Skin epidermis (tissue), 12 donors: ENCODE data around the gene FBN1.

Experiments
- H3K27ac ChIP-seq, 21 experiments: fragments of 200-600 bp; sonication (generic) in 11 of 21; one replicate each; pipeline ENCODE4 v1.5.0; 2020; ENCODE audit warnings: mild to moderate bottlenecking in 3 of 21, inconsistent platforms in 2 of 21, moderate library complexity in 2 of 21
- H3K4me3 ChIP-seq, 7 experiments: fragments of 200-600 bp; sonication (generic) in 2 of 7; one replicate each; pipeline ENCODE4 v1.5.0; 2020; ENCODE audit warnings: inconsistent platforms in 2 of 7, mild to moderate bottlenecking in 2 of 7, moderate library complexity in 1 of 7

Gene FBN1

GRCh38 chr15:48630245-48630644 lies 15.3 kb downstream of the FBN1 start:
- peak overlapping the region in 2 of 21 experiments; percentile 24 to 34 for H3K27ac ChIP-seq

GRCh38 chr15:48628832-48629231 lies 16.7 kb downstream of the FBN1 start:
- no peak overlapping the region for H3K4me3 ChIP-seq
- peak overlapping the region in 2 of 21 experiments; percentile 53 to 70 for H3K27ac ChIP-seq

More at GRCh38 chr15:48630245-48630644, 15.3 kb downstream of the FBN1 start:
- no peak overlapping the region for H3K4me3 ChIP-seq

DNA sequence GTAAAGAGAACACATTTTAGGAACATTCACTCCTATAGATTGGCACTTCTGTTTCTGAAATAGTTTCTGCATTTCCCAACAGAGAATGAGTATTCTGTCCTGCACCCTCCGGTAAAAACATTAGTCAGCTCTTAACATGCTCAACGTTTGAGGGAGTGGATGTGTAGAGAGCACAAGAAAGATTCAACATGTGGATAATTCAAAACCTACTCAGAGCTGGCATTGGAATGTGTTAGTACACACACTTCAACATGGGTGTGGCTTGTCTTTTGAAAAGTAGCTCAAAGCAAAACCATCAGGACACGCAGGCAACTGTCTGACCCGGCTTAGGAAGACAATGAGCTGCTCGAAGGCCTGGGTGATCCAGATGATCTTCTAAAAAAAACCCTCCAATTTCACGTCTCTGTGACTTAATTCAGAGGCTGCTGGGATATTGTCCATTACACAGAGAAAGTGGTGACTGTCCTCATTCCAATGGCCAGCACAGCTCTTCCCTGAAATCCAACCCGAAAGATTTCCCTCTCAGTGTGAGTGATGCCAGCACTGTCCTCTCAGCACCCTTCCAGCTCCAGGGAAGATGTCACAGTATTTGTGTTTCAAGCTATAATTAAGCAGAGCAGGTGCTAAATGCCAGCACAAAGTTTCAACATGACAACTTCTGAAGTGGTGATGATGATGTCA lies 18.1 kb downstream of the FBN1 start:
- H3K4me3 ChIP-seq = no peak overlapping the region

GRCh38 chr15:48625126-48625525 lies 20.4 kb downstream of the FBN1 start:
- H3K27ac ChIP-seq = no peak overlapping the region
- no peak overlapping the region for H3K4me3 ChIP-seq

More for the DNA sequence above, 18.1 kb downstream of the FBN1 start:
- peak overlapping the region in 7 of 21 experiments; percentile 1 to 70 (median 18) for H3K27ac ChIP-seq

- Histone ChIP-seq H3K27ac (no peak overlapping the region), H3K4me3 (no peak overlapping the region)
Measured at GRCh38 chr15:48624700-48625099, 20.8 kb downstream of the FBN1 start.

DNA sequence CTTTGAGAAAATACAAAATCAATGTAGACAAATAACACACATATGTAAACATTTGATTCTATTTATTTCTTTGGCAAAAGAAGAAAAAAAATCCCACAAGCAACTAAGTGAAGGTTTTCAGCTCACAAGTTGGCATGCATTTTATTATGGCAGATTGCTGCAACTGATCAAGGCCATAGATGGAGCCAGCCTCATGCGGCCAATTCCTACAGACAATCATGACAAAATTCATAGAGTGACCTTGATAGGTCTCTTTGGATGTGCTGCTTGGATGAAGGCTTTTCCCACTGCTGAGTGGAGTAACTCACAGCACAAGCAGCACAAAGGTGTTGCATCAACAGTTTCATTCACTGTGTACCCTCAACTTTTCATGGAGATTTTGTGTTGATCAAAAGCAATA lies 22.1 kb downstream of the FBN1 start:
- no peak overlapping the region for H3K27ac ChIP-seq
- H3K4me3 ChIP-seq = no peak overlapping the region

DNA sequence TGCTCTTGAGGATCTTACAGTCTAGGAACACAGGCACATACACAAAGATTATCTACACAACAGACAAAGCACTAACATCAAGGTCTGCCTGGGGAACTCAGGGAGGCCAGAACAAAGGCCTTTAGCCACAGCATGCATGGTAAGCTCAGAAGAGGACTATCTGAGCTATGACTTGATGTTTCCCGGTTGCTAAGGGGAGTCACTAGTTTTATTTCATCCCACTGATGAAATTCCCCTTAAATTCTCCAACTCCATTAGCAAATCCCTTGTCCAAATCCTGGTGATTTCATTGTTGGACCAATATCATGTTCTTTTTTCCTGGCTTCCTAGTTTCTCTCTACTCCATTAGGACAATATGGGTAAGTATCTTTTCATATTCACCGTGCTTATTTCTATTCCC lies 23.3 kb downstream of the FBN1 start:
- no peak overlapping the region for H3K27ac ChIP-seq

DNA sequence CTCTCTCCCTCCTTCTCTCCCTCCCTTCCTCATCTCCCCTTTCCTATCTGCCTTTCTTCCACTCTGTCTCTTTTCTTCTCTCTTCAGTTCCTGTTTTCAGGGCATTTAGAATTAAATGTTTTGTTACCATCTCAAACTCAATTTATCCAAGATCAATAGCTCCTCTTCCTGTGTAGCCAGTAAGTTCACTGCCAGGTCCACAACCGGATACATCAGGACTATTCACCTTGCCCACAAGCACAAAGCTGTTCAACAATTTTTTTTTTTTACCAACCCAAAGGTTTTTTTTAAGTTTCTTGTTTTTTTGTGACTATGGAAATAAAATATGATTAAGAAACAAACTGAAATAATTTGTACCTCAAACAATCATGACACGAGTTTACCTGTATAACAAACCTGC lies 26.1 kb downstream of the FBN1 start:
- Histone ChIP-seq H3K27ac (no peak overlapping the region), H3K4me3 (no peak overlapping the region)

More for the DNA sequence above, 23.3 kb downstream of the FBN1 start:
- no peak overlapping the region for H3K4me3 ChIP-seq

GRCh38 chr15:48617619-48618018 lies 27.9 kb downstream of the FBN1 start:
- H3K4me3 ChIP-seq = no peak overlapping the region
- no peak overlapping the region for H3K27ac ChIP-seq

GRCh38 chr15:48616216-48616615 lies 29.3 kb downstream of the FBN1 start:
- no peak overlapping the region for H3K4me3 ChIP-seq
- no peak overlapping the region for H3K27ac ChIP-seq

GRCh38 chr15:48614051-48614450 lies 31.5 kb downstream of the FBN1 start:
- peak overlapping the region in 1 of 21 experiments; percentile 32 for H3K27ac ChIP-seq
- H3K4me3 ChIP-seq = no peak overlapping the region

DNA sequence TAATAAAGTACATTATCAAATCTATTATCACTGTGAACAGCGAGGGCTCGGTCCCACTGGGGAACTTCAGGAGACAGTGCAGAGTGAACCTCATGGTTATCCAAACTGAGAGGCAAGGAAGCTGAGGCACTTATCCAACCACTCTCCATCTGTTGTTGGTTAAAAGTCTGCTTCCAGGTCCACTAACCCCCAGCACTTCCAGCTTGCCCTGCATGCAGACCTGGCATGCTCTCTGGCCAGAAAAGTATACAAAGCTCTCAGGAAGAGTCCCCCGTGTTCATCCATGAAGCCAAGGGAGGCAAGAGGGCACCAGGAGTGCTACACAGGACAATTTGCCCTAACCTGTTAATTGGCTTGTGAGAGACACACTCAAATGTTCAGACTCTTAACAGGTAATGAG lies 36.0 kb downstream of the FBN1 start:
- H3K4me3 ChIP-seq = no peak overlapping the region
- H3K27ac ChIP-seq = no peak overlapping the region

- Histone ChIP-seq H3K27ac (no peak overlapping the region), H3K4me3 (no peak overlapping the region)
Measured at GRCh38 chr15:48607846-48608245, 37.7 kb downstream of the FBN1 start.

DNA sequence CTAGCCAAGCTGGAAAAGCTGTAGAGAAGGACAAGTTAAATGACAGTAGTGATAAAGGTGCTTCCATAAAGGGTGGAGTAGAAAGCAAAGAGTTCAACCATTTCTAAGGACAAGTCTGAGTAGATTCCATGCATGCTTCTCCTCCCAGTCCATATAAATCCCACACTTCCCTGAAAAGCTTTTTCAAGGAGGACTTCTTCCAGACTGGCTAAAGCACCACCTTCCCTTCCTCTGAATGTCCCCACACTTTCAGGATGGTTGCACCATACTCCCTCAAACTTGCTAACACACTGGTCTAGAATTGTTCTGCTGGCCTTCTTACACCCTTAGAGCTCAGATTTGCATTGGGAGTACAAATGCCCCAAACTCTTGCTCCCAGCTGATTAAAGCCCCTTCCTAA lies 40.9 kb downstream of the FBN1 start:
- H3K4me3 ChIP-seq = no peak overlapping the region
- H3K27ac ChIP-seq = peak overlapping the region in 3 of 21 experiments; percentile 13 to 27 (median 13)

DNA sequence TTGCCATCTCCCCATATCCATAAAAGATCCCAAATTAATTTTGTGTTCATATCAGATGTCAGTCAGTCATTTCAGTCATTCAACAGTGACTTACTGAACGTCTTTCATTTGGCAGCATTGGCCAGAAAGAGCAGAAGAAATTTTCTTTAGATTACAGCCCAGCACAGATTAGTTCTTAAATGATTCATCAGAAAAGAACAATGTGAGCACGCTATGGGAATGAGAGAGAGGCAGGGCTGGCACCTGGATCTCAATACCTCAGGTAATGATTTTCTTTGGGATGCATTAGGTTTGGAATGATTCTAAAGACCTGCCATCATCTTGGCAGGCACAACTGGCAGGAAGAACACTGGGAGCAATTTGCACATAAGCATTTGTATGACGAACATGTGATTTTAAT lies 41.6 kb downstream of the FBN1 start:
- Histone ChIP-seq H3K27ac (peak overlapping the region in 5 of 21 experiments; percentile 12 to 46 (median 13)), H3K4me3 (no peak overlapping the region)

GRCh38 chr15:48603123-48603500 lies 42.4 kb downstream of the FBN1 start:
- H3K4me3 ChIP-seq = no peak overlapping the region
- peak overlapping the region in 11 of 21 experiments; percentile 9 to 70 (median 39) for H3K27ac ChIP-seq

GRCh38 chr15:48602358-48603122 lies 43.0 kb downstream of the FBN1 start:
- Histone ChIP-seq H3K27ac (peak overlapping the region in 9 of 21 experiments; percentile 8 to 70 (median 40)), H3K4me3 (no peak overlapping the region)

GRCh38 chr15:48601095-48601494 lies 44.4 kb downstream of the FBN1 start:
- Histone ChIP-seq H3K4me3 (no peak overlapping the region), H3K27ac (peak overlapping the region in 2 of 21 experiments; percentile 2 to 7)

- Histone ChIP-seq H3K27ac (no peak overlapping the region), H3K4me3 (no peak overlapping the region)
Measured at GRCh38 chr15:48596841-48597240, 48.7 kb downstream of the FBN1 start.

DNA sequence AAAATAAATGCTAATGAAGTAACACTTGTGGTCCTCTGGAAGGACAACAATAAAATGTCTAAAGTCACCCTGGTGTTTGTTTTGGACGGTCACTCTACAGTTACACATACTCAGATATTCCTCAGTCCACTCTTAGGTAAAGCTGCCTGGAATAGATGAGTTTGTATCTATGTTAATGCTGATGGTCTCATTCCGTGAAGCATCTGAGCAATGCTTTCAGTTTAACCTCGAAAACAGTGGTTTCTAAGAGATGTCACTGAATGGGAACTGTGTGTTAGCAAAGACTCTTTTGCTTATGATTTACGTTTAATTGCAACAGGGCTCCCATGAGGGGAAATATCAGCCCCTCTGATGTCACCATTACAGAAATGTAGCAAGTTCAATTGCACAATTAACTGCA lies 49.1 kb downstream of the FBN1 start:
- H3K27ac ChIP-seq = no peak overlapping the region
- H3K4me3 ChIP-seq = no peak overlapping the region

DNA sequence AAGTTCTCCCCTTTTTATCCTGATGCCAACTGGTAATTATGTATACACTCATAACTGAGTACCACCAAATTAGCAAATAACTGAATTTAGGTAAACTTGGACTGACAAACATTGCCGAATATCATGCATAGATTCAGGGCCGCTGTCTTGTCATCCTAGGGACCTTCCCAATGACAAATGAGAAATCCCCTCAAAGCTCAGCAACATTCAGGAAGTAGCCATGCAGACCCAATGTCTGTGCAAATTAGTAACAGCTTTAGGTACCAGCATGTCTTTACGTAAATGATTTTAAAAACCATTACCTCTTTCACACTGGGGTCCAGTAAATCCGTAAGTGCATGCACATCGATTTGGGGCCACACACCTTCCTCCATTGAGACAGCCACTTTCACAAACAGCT lies 49.5 kb downstream of the FBN1 start:
- H3K27ac ChIP-seq = no peak overlapping the region
- no peak overlapping the region for H3K4me3 ChIP-seq
